Peyer's patch (tissue), 4 donors: ENCODE results near the gene NAPG. TPM values are rescaled to one million over a fixed set of nuclear protein-coding genes. Genes with fewer than 3 reads are reported as not detected.
A peak's percentile ranks its signal among the peaks of the same experiment; 100 is the strongest.

Experiments
- DNase-seq, 3 donors: peaks; one replicate each; pipeline ENCODE4 v3.0.0-alpha.2; 2017 to 2019
- H3K27ac ChIP-seq, 4 donors: fragments of 200-600 bp; sonication (generic); one replicate each; pipeline ENCODE4 v1.5.1; 2016 to 2019
- H3K27me3 ChIP-seq, 2 donors: fragments of 200-600 bp; sonication (generic); one replicate each; pipeline ENCODE4 v1.5.1; 2019
- H3K36me3 ChIP-seq, 3 donors: fragments of 200-600 bp; sonication (generic); one replicate each; pipeline ENCODE4 v1.5.1; 2016 to 2019
- H3K4me1 ChIP-seq, 4 donors: fragments of 200-600 bp; sonication (generic); one replicate each; pipeline ENCODE4 v1.5.1; 2016 to 2019
- H3K4me3 ChIP-seq, 4 donors: fragments of 200-600 bp; sonication (generic); 1 replicate in 3 of 4; 2 replicates in 1 of 4; pipeline ENCODE4 v1.5.1; 2016 to 2019; ENCODE audit warnings: mild to moderate bottlenecking in 1 of 4
- H3K9me3 ChIP-seq, 4 donors: fragments of 200-600 bp; sonication (generic); one replicate each; pipeline ENCODE4 v1.5.1; 2016 to 2019; ENCODE audit warnings: mild to moderate bottlenecking in 1 of 4
- CTCF ChIP-seq, 6 experiments: fragments of 450-650 bp in 4 of 6; fragments of 200-600 bp in 2 of 6; sonication (generic) in 1 of 6; IDR thresholded peaks; one replicate each; pipeline ENCODE4 v1.5.1; 2017 to 2019; ENCODE audit warnings: antibody characterized with exemption in 6 of 6, mild to moderate bottlenecking in 3 of 6, moderate library complexity in 1 of 6
- POLR2A ChIP-seq, 2 donors: fragments of 450-650 bp; IDR thresholded peaks; one replicate each; pipeline ENCODE4 v1.5.1; 2017; ENCODE audit warnings: antibody characterized with exemption in 2 of 2, mild to moderate bottlenecking in 2 of 2, moderate library complexity in 2 of 2
- total RNA-seq, 4 donors: library from RNA; depleted of rRNA; stranded (reverse); fragments of >200 nt; gene quantifications; one replicate each; pipeline ENCODE4 v1.1.0, GENCODE V29; 2016

The NAPG gene
- total RNA-seq, 4 donors from 2014 or later = 22.8 to 43.8 (median 30.4) TPM

GRCh38 chr18:10559553-10560451 lies 34.0 kb downstream of the NAPG start:
- peaks cover 0 to 20% (median 0%) of the 10 kb centered on the region in 3 donors for H3K36me3 ChIP-seq
- H3K9me3 ChIP-seq = no peaks in the 10 kb centered on the region
- H3K27ac ChIP-seq = no peak overlapping the region
- peak overlapping the region in 1 of 4 donors; percentile 21 for H3K4me3 ChIP-seq
- peaks cover 0 to 5% (median 3%) of the 10 kb centered on the region in 4 donors for H3K4me1 ChIP-seq
- H3K27me3 ChIP-seq = no peaks in the 10 kb centered on the region
- TF ChIP-seq CTCF (IDR thresholded peaks at IDR 0.05) (no peak), POLR2A (IDR thresholded peaks at IDR 0.05) (no peak)
- DNase-seq = no peak

- DNase-seq = peak in 2 of 3 donors; percentile 69 to 80
- Histone ChIP-seq H3K36me3 (peaks cover 0 to 12% (median 0%) of the 10 kb centered on the region in 3 donors), H3K27me3 (no peaks in the 10 kb centered on the region), H3K9me3 (no peaks in the 10 kb centered on the region), H3K4me1 (peaks cover 0 to 5% (median 3%) of the 10 kb centered on the region in 4 donors), H3K4me3 (peak overlapping the region in 1 of 4 donors; percentile 21), H3K27ac (no peak overlapping the region)
- TF ChIP-seq POLR2A (IDR thresholded peaks at IDR 0.05) (no peak), CTCF (IDR thresholded peaks at IDR 0.05) (peak; percentile 37 to 71 (median 64))
These were observed 34.7 kb downstream of the NAPG start for GRCh38 chr18:10560452-10561045.

- DNase-seq = no peak
These were observed 36.9 kb downstream of the NAPG start for GRCh38 chr18:10562773-10563160.

GRCh38 chr18:10563886-10564285 lies 38.1 kb downstream of the NAPG start:
- Histone ChIP-seq H3K36me3 (no peaks in the 10 kb centered on the region), H3K4me3 (no peak overlapping the region), H3K27me3 (no peaks in the 10 kb centered on the region), H3K27ac (no peak overlapping the region), H3K9me3 (no peaks in the 10 kb centered on the region), H3K4me1 (peaks cover 0 to 5% (median 3%) of the 10 kb centered on the region in 4 donors)
- DNase-seq = no peak
- TF ChIP-seq POLR2A (IDR thresholded peaks at IDR 0.05) (no peak), CTCF (IDR thresholded peaks at IDR 0.05) (no peak)

More at GRCh38 chr18:10562773-10563160, 36.9 kb downstream of the NAPG start:
- TF ChIP-seq CTCF (IDR thresholded peaks at IDR 0.05) (no peak), POLR2A (IDR thresholded peaks at IDR 0.05) (no peak)
- H3K4me3 ChIP-seq = no peak overlapping the region
- H3K4me1 ChIP-seq = peaks cover 0 to 5% (median 3%) of the 10 kb centered on the region in 4 donors
- H3K27me3 ChIP-seq = no peaks in the 10 kb centered on the region
- H3K36me3 ChIP-seq = no peaks in the 10 kb centered on the region
- H3K9me3 ChIP-seq = no peaks in the 10 kb centered on the region
- H3K27ac ChIP-seq = no peak overlapping the region

- no peak for TF ChIP-seq POLR2A (IDR thresholded peaks at IDR 0.05)
- TF ChIP-seq CTCF (IDR thresholded peaks at IDR 0.05) = no peak
- Histone ChIP-seq H3K4me3 (no peak overlapping the region), H3K27me3 (no peaks in the 10 kb centered on the region)
These were observed 39.3 kb downstream of the NAPG start for GRCh38 chr18:10564975-10565773.

More at GRCh38 chr18:10564975-10565773, 39.3 kb downstream of the NAPG start:
- no peaks in the 10 kb centered on the region for H3K9me3 ChIP-seq
- H3K4me1 ChIP-seq = peaks cover 0 to 3% (median under 1%) of the 10 kb centered on the region in 4 donors
- no peaks in the 10 kb centered on the region for H3K36me3 ChIP-seq
- no peak overlapping the region for H3K27ac ChIP-seq
- DNase-seq = no peak
